Astrocyte (in vitro differentiated cells and primary cell): Measurements from ENCODE around the gene DCBLD1. TPM values are rescaled to one million over a fixed set of nuclear protein-coding genes. Genes with fewer than 3 reads are reported as not detected.

Source experiments
- DNase-seq: peaks from one replicate; pipeline ENCODE4 v3.0.0-alpha.2; 2010; ENCODE audit warnings: low read depth
- FAIRE-seq: peaks from 2 replicates; lab custom pipeline; 2011; peaks lifted over from hg19 to GRCh38; lab: Jason Lieb, UNC
- H2AFZ ChIP-seq: 2 replicates; pipeline ENCODE4 v1.6.0; 2012; ENCODE audit warnings: low read depth, low read length, inconsistent platforms
- H3K27ac ChIP-seq: 2 replicates; pipeline ENCODE4 v1.5.1; 2011; ENCODE audit warnings: low read depth, low read length, inconsistent platforms
- H3K27me3 ChIP-seq: 2 replicates; pipeline ENCODE4 v1.6.0; 2011; ENCODE audit warnings: low read length, inconsistent platforms; ENCODE audit not compliant: insufficient read depth
- H3K36me3 ChIP-seq: 2 replicates; pipeline ENCODE4 v1.5.1; 2011; ENCODE audit warnings: low read length, inconsistent platforms; ENCODE audit not compliant: insufficient read depth
- H3K4me1 ChIP-seq: 2 replicates; pipeline ENCODE4 v1.5.1; 2011; ENCODE audit warnings: low read length, inconsistent platforms; ENCODE audit not compliant: insufficient read depth
- H3K4me2 ChIP-seq: 2 replicates; pipeline ENCODE4 v1.6.0; 2012; ENCODE audit warnings: low read length, inconsistent platforms
- H3K4me3 ChIP-seq: 2 replicates; pipeline ENCODE4 v1.5.1; 2011; ENCODE audit warnings: low read depth, mild to moderate bottlenecking, low read length, inconsistent platforms; ENCODE audit not compliant: insufficient read depth
- H3K79me2 ChIP-seq: 2 replicates; pipeline ENCODE4 v1.6.0; 2012; ENCODE audit warnings: mild to moderate bottlenecking, low read length, inconsistent platforms; ENCODE audit not compliant: insufficient read depth
- H3K9ac ChIP-seq: 2 replicates; pipeline ENCODE4 v1.6.0; 2012; ENCODE audit warnings: mild to moderate bottlenecking, low read length, inconsistent platforms
- H3K9me3 ChIP-seq: 2 replicates; pipeline ENCODE4 v1.5.1; 2012; ENCODE audit warnings: low read depth, mild to moderate bottlenecking, low read length, inconsistent platforms; ENCODE audit not compliant: insufficient read depth
- H4K20me1 ChIP-seq: 2 replicates; pipeline ENCODE4 v1.6.0; 2012; ENCODE audit warnings: low read length, inconsistent platforms; ENCODE audit not compliant: insufficient read depth
- H3K27ac Mint-ChIP-seq: one replicate; pipeline ENCODE4 v1.8.0; 2021; ENCODE audit warnings: mild to moderate bottlenecking, mixed read lengths; ENCODE audit not compliant: unreplicated experiment
- H3K27me3 Mint-ChIP-seq: one replicate; pipeline ENCODE4 v1.8.0; 2021; ENCODE audit warnings: low read depth, mixed read lengths; ENCODE audit not compliant: unreplicated experiment
- H3K36me3 Mint-ChIP-seq: one replicate; pipeline ENCODE4 v1.8.0; 2021; ENCODE audit warnings: low read depth, mixed read lengths; ENCODE audit not compliant: unreplicated experiment
- H3K4me1 Mint-ChIP-seq: one replicate; pipeline ENCODE4 v1.8.0; 2021; ENCODE audit warnings: low read depth, mixed read lengths; ENCODE audit not compliant: unreplicated experiment
- H3K4me3 Mint-ChIP-seq: one replicate; pipeline ENCODE4 v1.8.0; 2021; ENCODE audit warnings: mild to moderate bottlenecking, moderate library complexity, mixed read lengths; ENCODE audit not compliant: unreplicated experiment
- H3K9me3 Mint-ChIP-seq: one replicate; pipeline ENCODE4 v1.8.0; 2021; ENCODE audit warnings: mild to moderate bottlenecking, mixed read lengths; ENCODE audit not compliant: unreplicated experiment
- EZH2 ChIP-seq: IDR thresholded peaks from 2 replicates; pipeline ENCODE4 v1.6.1; 2012; ENCODE audit warnings: mild to moderate bottlenecking, low read length, inconsistent platforms; ENCODE audit not compliant: insufficient read depth
- total RNA-seq: library from RNA; stranded (reverse); gene quantifications from 2 replicates; pipeline ENCODE4 v1.2.1, GENCODE V29; 2021
- TF ChIP-seq, protein P1 (sequence below): IDR thresholded peaks from 2 replicates; pipeline ENCODE4 v1.5.1; 2011; ENCODE audit warnings: low read depth, mild to moderate bottlenecking, inconsistent platforms, low read length, moderate library complexity; ENCODE audit not compliant: insufficient read depth

The DCBLD1 gene
- total RNA-seq, 1 donor from 2014 or later: 36.8 TPM

DNA sequence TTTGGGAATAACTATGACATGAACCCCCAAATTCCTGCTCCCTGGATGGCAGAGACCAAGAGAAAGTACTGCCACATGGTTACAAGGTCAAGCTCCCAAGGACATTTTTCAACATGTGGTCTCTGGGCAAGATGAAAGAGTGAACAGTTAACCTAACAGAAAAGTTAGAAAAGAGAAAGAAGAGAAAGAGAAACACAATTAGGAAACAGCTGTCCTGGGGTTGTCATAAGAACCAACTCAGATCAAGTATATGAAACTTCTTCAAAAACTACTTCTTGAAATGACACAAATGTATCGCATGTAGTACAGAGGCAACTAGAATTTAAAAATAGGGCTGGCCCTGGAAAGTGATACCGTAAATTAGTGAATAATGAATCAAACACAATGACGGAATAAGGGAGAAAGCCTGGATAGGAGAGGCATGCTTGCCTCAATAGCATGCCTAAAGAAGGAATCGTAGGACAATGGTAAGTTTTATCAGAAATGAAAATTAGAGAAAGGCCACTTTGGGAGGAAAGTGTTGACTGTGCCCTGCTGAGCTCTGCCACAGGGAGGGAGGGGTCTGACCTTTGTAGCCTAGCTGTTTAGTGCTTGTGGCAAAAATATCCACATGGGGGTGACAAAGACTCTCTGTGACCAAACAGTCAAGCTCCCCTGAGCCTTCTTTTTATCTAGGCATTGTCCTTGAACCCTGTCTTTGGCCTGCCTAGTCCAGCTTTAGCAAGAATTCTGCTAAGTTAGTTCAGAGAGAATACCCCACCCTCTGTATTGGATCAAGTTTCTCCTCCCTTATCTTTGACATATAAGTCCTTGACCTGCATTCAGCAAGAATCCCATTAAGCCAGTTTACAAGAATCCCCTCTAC, 4.3 kb upstream of the DCBLD1 start:
- no peak for FAIRE-seq
- H3K9me3 ChIP-seq: no peaks in the 10 kb centered on the region
- no peak overlapping the region for H2AFZ ChIP-seq
- Mint-ChIP-seq H3K36me3 (no peaks in the 10 kb centered on the region), H3K4me3 (no peak overlapping the region), H3K9me3 (peaks cover 3% of the 10 kb centered on the region), H3K27me3 (no peaks in the 10 kb centered on the region), H3K27ac (no peak overlapping the region), H3K4me1 (peaks cover 6% of the 10 kb centered on the region)
- H3K36me3 ChIP-seq: no peaks in the 10 kb centered on the region
- peaks cover 4% of the 10 kb centered on the region for H3K79me2 ChIP-seq
- no peaks in the 10 kb centered on the region for H4K20me1 ChIP-seq
- H3K27ac ChIP-seq: no peak overlapping the region
- no peak overlapping the region for H3K4me2 ChIP-seq
- H3K9ac ChIP-seq: no peak overlapping the region
- TF ChIP-seq, protein P1, sequence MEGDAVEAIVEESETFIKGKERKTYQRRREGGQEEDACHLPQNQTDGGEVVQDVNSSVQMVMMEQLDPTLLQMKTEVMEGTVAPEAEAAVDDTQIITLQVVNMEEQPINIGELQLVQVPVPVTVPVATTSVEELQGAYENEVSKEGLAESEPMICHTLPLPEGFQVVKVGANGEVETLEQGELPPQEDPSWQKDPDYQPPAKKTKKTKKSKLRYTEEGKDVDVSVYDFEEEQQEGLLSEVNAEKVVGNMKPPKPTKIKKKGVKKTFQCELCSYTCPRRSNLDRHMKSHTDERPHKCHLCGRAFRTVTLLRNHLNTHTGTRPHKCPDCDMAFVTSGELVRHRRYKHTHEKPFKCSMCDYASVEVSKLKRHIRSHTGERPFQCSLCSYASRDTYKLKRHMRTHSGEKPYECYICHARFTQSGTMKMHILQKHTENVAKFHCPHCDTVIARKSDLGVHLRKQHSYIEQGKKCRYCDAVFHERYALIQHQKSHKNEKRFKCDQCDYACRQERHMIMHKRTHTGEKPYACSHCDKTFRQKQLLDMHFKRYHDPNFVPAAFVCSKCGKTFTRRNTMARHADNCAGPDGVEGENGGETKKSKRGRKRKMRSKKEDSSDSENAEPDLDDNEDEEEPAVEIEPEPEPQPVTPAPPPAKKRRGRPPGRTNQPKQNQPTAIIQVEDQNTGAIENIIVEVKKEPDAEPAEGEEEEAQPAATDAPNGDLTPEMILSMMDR: no peak
- TF ChIP-seq EZH2: no peak
- no peak for DNase-seq
- no peaks in the 10 kb centered on the region for H3K27me3 ChIP-seq
- H3K4me3 ChIP-seq: no peak overlapping the region
- H3K4me1 ChIP-seq: peaks cover 7% of the 10 kb centered on the region

DNA sequence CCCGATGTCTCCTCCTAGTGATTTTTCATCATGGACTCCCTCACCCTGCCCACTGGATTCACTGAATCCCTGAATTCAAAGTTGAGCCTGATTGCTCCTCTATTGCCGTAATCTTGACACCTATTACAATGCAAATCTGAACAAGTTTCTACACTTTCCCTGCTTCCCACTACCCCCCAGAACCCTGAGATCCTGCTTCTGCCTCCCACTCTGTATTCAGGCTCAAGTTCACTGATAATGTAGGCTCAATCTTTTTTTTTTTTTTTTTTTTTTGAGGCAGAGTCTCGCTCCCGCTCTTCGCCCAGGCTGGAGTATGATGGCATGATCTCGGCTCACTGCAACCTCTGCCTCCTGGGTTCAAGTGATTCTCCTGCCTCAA, 3.6 kb upstream of the DCBLD1 start:
- Histone ChIP-seq H3K4me3 (no peak overlapping the region), H4K20me1 (peaks cover 3% of the 10 kb centered on the region), H3K27me3 (no peaks in the 10 kb centered on the region), H3K9ac (no peak overlapping the region), H3K36me3 (no peaks in the 10 kb centered on the region), H2AFZ (no peak overlapping the region), H3K4me2 (no peak overlapping the region), H3K27ac (no peak overlapping the region), H3K79me2 (peaks cover 10% of the 10 kb centered on the region), H3K4me1 (peaks cover 7% of the 10 kb centered on the region), H3K9me3 (no peaks in the 10 kb centered on the region)
- H3K4me1 Mint-ChIP-seq: peaks cover 6% of the 10 kb centered on the region
- no peaks in the 10 kb centered on the region for H3K36me3 Mint-ChIP-seq
- no peaks in the 10 kb centered on the region for H3K27me3 Mint-ChIP-seq
- no peak overlapping the region for H3K4me3 Mint-ChIP-seq
- peaks cover 3% of the 10 kb centered on the region for H3K9me3 Mint-ChIP-seq
- H3K27ac Mint-ChIP-seq: no peak overlapping the region
- TF ChIP-seq, protein P1: no peak
- TF ChIP-seq EZH2: no peak
- no peak for DNase-seq
- FAIRE-seq: no peak

DNA sequence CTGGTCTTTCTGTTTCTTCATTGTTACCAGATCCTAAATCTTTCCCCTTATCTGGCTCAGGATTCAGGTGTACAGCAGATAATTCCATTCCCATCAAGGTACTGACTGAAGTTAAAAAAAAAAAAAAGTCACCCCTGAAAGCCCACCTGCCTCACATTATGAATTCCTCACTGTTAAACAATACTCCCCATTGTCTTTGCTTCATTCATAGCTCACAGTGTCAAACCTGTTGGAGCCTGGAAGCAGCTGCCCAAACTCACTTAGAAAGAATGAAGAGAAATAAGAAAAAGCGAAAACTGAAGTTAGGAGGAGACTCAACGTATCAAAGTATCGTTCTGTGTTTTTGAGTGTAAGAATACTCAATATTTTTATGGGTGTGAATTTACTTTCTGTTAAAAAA, 1.8 kb upstream of the DCBLD1 start:
- no peak overlapping the region for H3K4me3 Mint-ChIP-seq
- Histone ChIP-seq H3K9ac (no peak overlapping the region), H3K4me3 (no peak overlapping the region), H3K4me2 (no peak overlapping the region), H3K4me1 (peaks cover 18% of the 10 kb centered on the region), H2AFZ (no peak overlapping the region), H3K27ac (no peak overlapping the region), H3K27me3 (no peaks in the 10 kb centered on the region), H4K20me1 (peaks cover 16% of the 10 kb centered on the region), H3K36me3 (no peaks in the 10 kb centered on the region), H3K79me2 (peaks cover 28% of the 10 kb centered on the region), H3K9me3 (no peaks in the 10 kb centered on the region)
- H3K4me1 Mint-ChIP-seq: peaks cover 15% of the 10 kb centered on the region
- DNase-seq (no peak), FAIRE-seq (no peak)
- H3K27ac Mint-ChIP-seq: no peak overlapping the region
- H3K36me3 Mint-ChIP-seq: no peaks in the 10 kb centered on the region
- H3K9me3 Mint-ChIP-seq: peaks cover 3% of the 10 kb centered on the region
- TF ChIP-seq, protein P1: no peak
- no peak for TF ChIP-seq EZH2
- no peaks in the 10 kb centered on the region for H3K27me3 Mint-ChIP-seq
